CD1c-positive myeloid dendritic cell (primary cell): Measurements from ENCODE around the gene PARD3.
"Not testable (repeated sequence)": the region's sequence is repeated elsewhere in the genome, so short reads cannot be mapped to it uniquely, and the experiment has no call there.

ENCODE experiments used
- DNase-seq: peaks from one replicate; pipeline ENCODE4 v3.0.0-alpha.2; 2016; ENCODE audit errors: extremely low spot score

The PARD3 gene

DNA sequence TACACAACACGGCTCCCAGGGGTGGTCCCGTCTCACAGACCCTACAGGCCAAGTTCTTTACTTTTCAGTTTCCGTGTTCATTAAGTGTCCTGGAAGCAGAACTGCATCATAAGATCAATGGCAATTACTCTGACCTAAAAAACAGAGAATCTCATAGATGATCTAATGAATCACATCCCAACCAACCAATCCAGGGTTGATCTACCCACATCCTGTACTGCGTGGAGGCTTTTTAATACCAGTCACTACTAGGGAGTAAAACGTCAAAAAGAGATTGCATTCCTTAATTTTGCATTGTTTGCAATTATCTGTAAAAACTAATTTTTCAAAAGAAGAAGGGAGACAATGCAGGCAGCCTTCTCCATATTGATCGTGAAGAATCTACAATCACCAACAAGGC lies 72.6 kb downstream of the PARD3 start:
- no peak for DNase-seq

- not testable (repeated sequence) for DNase-seq
Observed at GRCh38 chr10:34741087-34741486, 74.0 kb downstream of the PARD3 start.

DNA sequence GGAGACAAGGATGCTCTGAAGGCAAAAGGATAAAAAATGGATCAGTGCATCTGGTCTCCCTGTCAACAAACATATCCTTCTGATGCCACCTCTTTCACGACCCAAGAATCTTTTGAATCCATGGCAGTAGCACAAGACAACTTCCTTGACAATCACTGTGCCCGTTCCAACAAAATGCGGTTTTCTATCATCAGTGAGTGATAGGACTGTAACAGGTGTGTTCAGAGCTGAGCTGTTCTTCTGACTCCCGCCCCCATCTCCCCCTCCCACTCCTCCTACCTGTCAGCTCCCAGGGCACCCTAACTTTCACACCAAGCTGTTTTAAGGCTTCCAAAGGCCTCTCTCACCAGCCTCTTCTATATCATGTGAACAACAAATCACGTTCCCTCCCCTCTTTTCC lies 74.8 kb downstream of the PARD3 start:
- DNase-seq, result no peak

DNA sequence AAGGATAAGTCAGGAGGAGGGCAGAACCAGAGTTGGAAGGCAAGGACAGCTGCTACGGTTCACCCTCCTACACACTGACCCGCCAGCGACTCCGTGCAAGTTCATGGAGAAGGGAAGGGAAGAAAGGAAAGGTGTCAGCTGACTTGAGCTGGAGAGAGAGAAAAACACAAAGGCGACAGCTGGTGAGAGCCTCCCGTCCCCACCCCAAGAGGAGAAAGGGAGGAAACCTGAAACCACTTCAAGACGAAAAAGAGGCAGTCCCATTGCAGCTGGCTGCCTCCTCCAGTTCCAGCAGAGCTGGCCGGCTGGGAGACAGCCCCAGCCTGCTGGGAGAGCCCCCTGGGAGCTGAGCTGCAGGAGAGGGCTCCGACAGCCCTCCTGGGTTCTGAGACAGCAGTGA lies 75.2 kb downstream of the PARD3 start:
- DNase-seq, result no peak

GRCh38 chr10:34737772-34738169 lies 77.3 kb downstream of the PARD3 start:
- no peak for DNase-seq

- DNase-seq, result no peak
Observed at GRCh38 chr10:34736976-34737771, 77.9 kb downstream of the PARD3 start.

DNA sequence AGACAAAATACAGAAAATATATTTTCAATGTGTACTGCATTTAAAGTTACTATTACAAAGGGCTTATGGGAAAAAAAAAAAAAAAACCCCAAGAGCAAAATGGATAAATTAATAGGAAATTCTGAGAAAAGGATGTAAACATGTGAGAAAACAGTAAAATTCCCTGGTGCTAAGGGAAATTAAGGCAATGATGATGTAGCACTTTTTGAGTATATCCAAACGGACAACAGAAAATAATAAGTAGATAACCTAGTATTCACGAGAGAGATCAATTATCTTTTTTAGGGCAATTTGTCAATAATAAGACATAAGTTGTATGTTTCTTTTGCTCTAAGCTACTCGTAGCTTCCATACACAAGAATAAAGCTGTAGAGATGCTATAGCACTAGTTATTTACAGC lies 80.2 kb downstream of the PARD3 start:
- DNase-seq, result no peak

DNA sequence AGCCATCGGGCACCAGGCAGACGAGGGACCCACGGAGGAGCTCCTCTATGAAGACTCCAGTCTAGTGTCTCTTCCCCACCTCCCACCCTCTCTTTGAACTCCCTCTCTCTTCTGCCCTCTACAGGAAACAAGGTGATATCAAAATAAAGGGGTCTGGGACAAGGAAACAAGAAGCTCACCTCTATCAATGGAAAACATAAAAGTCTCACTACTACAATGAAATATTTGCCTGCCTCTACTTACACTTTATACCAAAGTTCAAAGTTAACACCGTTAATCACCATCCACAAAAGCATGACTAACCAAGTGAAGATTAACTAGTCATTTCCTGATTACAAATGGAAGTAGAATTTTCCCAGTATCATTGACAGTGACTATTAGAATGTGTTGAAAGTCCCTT lies 82.2 kb downstream of the PARD3 start:
- DNase-seq, result no peak

DNA sequence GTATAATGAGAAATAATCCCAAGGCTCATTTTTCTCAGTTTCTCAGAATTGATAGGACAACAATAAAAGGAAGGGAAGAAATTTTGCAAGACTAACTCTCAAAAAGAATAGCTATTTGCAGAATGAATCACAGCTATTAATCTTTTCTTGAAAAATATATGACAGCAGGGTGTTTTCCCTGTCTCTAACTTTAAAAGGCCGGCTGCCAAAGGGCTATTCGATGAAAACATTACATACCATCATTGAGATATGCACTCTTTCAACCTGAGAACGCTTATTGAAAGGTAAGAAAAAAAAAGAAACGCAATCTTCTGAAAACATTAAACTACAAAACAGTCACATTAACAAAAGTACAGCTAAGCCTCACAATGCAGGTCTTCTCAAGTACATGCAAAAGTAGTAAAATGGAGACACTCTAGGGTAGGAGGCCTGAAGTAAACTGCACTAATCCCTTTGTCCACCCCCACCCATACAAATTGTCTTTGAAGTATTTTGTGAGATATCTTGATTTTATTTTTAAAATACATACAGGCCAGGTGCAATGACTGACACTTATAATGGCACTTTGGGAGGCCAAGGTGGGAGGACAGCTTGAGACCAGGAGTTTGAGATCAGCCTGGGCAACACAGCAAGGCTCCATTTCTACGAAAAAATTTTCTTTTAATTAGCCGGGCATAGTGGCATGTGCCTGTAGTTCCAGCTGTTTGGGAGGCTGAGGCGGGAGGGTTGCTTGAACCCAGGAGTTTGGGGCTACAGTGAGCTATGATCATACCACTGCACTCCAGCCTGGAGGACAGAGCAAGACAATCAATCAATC lies 83.0 kb downstream of the PARD3 start:
- no peak for DNase-seq

DNA sequence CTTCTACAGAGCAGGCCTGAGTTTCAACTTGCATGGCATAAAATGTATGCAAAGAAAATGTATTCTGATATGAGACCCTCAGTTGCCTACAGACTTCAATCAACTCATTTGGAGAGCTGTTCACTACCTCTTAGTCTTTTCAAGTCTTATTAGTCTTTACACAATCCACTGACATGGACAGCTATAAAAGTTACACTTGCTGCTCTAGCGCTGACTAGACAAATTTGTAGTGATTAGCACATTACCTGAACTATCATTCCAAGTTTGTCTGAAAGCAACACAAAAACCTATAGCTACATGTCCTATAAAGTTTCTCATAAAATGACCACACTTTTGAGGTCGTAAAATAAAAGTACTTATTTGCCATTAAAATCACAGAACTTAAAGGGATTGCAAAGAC lies 83.9 kb downstream of the PARD3 start:
- DNase-seq, result no peak

- DNase-seq, result no peak
Observed at GRCh38 chr10:34730726-34731125, 84.4 kb downstream of the PARD3 start.

GRCh38 chr10:34729619-34730018 lies 85.5 kb downstream of the PARD3 start:
- no peak for DNase-seq

GRCh38 chr10:34728361-34728760 lies 86.7 kb downstream of the PARD3 start:
- no peak for DNase-seq

- no peak for DNase-seq
Observed at GRCh38 chr10:34727595-34728033, 87.5 kb downstream of the PARD3 start.

DNA sequence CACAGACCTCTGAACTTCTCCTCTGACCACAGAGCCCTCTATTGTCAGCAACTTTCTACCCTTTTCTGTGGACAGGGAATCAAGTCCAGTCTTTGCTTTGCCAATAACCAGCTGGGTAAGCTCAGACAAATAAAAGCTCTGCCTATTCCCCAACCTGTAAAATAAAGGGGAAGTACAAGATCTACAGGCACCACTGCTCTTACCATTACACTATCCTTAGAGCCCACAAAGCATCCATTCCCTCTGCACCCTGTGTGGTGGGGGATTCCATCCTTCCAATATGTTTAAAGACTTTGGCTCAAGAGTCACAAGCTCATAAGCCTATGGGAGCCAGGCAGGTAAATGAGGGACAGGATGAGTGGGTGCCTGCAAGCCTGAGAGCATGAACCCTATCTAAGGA lies 88.2 kb downstream of the PARD3 start:
- DNase-seq, result no peak

GRCh38 chr10:34723750-34724149 lies 91.3 kb downstream of the PARD3 start:
- DNase-seq, result no peak

- no peak for DNase-seq
Observed at GRCh38 chr10:34722404-34722803, 92.7 kb downstream of the PARD3 start.

- no peak for DNase-seq
Observed at GRCh38 chr10:34721208-34721840, 93.8 kb downstream of the PARD3 start.

GRCh38 chr10:34719746-34720145 lies 95.3 kb downstream of the PARD3 start:
- DNase-seq, result no peak

- DNase-seq, result no peak
Observed at GRCh38 chr10:34719328-34719727, 95.8 kb downstream of the PARD3 start.

GRCh38 chr10:34717429-34717828 lies 97.7 kb downstream of the PARD3 start:
- DNase-seq, result no peak

DNA sequence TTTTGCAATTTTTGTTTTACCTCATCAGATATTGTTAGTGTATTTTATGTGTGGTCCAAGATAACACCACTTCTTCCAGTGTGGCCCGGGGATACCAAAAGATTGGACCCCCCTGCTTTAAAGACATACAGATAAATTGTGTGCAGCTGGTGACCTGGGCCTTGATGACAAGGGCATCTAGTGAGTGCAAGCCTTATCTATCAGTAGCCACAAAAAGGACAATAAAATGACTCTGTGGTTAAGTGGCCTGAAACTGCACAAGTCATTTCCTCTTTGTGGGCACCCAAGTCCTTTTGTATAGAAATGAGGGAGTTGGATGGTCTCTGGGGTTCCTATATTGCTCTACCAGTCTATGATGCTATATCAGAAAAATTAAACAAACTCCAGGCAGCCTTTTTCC lies 98.1 kb downstream of the PARD3 start:
- DNase-seq, result no peak

DNA sequence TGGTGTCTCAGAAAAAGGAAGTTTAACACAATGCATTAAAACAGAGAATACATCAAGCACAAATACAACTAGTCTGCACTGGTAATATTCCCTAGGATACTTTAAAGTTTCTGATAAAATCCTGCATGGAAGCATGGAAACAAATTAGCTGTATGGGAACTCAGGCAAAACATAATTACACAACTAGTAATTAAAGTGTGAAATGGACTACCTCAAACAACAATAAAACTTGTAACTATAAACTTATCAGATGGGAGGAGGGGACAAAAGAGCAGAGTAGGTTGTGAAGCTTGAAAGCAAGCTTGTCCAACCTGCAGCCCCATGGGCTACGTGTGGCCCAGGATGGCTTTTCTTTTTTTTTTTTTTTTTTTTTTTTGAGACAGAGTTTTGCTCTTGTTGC lies 98.9 kb downstream of the PARD3 start:
- DNase-seq, result no peak
